ENCODE results near the gene MLLT1.

MLLT1 gene

DNA sequence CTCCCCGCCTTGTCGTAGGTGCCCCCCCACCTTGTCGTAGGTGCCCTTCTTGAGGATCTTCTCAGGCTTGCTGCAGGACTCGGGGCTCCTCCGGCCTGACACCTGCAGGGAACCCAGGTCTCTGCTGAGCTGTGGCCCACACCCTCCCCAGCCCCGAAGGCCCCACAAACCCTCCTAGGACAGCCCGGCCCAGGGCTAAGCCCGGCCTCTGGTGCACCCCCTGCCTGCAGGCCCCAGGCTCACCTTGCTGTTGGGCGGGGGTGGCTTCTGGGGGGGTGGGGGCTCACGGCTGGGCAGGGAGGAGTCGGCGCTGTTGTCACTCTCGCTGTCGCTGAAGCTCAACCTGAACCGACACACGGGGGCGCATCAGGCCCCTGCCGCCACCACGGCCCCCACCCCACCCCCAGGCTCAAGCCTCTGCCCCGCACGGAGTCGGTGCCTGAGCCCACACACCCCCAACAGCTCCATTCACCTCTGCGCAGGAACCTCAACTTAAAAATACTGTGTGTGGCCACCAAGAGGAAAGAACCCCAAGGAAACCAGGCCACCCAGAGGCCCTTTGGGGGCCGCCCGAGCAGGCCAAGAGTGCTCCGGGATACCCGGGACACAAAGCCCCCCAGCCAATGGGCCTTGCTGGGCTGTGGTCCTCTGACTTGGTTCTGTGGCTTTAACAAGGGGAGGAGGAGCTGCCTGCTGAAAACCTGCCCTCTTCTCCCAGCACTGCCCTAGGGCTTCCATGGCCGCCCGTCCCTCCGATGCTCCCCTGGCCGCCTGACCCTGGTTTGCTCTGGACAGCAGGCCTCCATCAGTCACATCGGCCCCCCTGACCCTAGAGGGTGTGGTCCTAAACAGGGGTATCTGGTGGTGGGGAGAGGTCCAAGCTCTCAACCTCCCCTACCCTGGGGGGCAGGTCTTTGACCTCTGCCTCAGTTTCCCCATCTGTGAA, 65.8 kb downstream of the MLLT1 start:
- no peak for TF ChIP-seq FOXP2 (optimal IDR thresholded peaks at IDR 0.05; ENCODE audit: borderline replicate concordance, extremely low read depth, extremely low read length, insufficient read depth)
- TF ChIP-seq TAF1 (IDR thresholded peaks at IDR 0.05; ENCODE audit: borderline replicate concordance, insufficient read depth, low read length) = no peak
- TF ChIP-seq, protein P1, sequence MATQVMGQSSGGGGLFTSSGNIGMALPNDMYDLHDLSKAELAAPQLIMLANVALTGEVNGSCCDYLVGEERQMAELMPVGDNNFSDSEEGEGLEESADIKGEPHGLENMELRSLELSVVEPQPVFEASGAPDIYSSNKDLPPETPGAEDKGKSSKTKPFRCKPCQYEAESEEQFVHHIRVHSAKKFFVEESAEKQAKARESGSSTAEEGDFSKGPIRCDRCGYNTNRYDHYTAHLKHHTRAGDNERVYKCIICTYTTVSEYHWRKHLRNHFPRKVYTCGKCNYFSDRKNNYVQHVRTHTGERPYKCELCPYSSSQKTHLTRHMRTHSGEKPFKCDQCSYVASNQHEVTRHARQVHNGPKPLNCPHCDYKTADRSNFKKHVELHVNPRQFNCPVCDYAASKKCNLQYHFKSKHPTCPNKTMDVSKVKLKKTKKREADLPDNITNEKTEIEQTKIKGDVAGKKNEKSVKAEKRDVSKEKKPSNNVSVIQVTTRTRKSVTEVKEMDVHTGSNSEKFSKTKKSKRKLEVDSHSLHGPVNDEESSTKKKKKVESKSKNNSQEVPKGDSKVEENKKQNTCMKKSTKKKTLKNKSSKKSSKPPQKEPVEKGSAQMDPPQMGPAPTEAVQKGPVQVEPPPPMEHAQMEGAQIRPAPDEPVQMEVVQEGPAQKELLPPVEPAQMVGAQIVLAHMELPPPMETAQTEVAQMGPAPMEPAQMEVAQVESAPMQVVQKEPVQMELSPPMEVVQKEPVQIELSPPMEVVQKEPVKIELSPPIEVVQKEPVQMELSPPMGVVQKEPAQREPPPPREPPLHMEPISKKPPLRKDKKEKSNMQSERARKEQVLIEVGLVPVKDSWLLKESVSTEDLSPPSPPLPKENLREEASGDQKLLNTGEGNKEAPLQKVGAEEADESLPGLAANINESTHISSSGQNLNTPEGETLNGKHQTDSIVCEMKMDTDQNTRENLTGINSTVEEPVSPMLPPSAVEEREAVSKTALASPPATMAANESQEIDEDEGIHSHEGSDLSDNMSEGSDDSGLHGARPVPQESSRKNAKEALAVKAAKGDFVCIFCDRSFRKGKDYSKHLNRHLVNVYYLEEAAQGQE (IDR thresholded peaks at IDR 0.05; ENCODE audit: insufficient read depth in 1 of 2, low read depth in 2 of 2, low read length in 2 of 2) = no peak
- TF ChIP-seq SIN3A (IDR thresholded peaks at IDR 0.05; ENCODE audit: borderline replicate concordance, insufficient read depth, low read length) = no peak
- no peak for TF ChIP-seq POLR2AphosphoS5 (IDR thresholded peaks at IDR 0.05; ENCODE audit: low read depth, low read length)

DNA sequence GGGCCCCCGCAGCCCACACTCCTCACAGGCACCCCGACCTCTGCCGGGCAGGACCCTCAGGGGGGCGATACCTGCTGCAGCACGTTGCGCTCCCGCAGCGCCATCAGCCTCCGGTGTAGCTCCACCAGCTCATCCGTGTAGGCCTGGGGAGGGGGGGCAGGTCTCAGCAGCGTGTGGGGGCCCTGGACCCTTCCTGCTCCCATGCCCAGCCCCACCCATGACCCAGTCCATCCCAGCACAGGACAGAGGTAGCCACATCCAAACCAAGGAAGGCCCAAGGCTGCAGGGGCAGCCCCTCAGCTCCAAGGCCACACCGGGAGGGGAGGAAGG, 66.5 kb downstream of the MLLT1 start:
- TF ChIP-seq, protein P1 (IDR thresholded peaks at IDR 0.05; ENCODE audit: insufficient read depth in 1 of 2, low read depth in 2 of 2, low read length in 2 of 2) = no peak
- TF ChIP-seq POLR2AphosphoS5 (IDR thresholded peaks at IDR 0.05; ENCODE audit: low read depth, low read length) = no peak
- no peak for TF ChIP-seq SIN3A (IDR thresholded peaks at IDR 0.05; ENCODE audit: borderline replicate concordance, insufficient read depth, low read length)
- no peak for TF ChIP-seq TAF1 (IDR thresholded peaks at IDR 0.05; ENCODE audit: borderline replicate concordance, insufficient read depth, low read length)
- TF ChIP-seq FOXP2 (optimal IDR thresholded peaks at IDR 0.05; ENCODE audit: borderline replicate concordance, extremely low read depth, extremely low read length, insufficient read depth) = no peak

DNA sequence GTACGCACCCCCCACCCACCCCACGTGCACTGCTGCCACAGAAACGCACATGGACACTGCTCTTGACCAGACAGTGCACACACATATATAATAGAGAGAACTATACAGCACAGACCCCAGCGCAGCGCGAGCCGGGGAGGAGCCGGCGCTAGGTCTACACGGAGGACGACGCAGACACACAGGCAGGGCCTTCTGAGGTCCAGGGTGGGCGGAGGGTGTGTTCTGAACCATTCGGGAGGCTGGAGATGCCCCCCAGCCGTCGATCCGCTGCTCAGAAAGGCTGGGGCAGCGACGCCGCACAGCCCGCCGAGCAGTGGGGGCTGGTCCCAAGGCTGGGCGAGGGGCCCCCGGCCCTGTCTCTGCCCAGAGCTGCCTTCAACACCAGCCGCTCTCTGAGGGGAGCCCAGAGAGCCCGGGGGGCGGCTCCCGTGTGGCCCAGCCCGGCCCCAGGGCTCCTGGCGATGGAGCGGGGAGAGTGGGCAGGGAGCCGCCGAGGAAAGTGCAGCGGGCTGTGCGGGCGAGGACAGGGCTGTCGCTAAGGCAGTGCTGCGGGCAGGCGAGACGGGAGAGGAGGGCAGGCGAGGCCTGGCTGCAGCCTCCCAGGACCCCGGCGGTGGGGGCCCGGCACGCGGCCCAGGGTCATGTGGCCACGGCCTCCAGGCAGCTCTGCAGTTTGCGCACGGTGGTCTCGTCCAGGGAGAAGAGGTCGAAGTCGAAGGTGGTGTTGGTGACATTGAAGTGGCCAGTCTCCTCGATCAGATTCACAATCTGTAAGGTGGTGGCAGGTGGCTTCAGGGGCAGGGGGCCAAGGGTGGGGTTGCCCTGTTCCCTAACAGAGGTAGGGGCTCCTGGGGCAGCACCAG, 67.1 kb downstream of the MLLT1 start:
- TF ChIP-seq SIN3A (IDR thresholded peaks at IDR 0.05; ENCODE audit: borderline replicate concordance, insufficient read depth, low read length) (no peak), FOXP2 (optimal IDR thresholded peaks at IDR 0.05; ENCODE audit: borderline replicate concordance, extremely low read depth, extremely low read length, insufficient read depth) (no peak), TAF1 (IDR thresholded peaks at IDR 0.05; ENCODE audit: borderline replicate concordance, insufficient read depth, low read length) (no peak), POLR2AphosphoS5 (IDR thresholded peaks at IDR 0.05; ENCODE audit: low read depth, low read length) (no peak)
- TF ChIP-seq, protein P1 (IDR thresholded peaks at IDR 0.05; ENCODE audit: insufficient read depth in 1 of 2, low read depth in 2 of 2, low read length in 2 of 2) = no peak

DNA sequence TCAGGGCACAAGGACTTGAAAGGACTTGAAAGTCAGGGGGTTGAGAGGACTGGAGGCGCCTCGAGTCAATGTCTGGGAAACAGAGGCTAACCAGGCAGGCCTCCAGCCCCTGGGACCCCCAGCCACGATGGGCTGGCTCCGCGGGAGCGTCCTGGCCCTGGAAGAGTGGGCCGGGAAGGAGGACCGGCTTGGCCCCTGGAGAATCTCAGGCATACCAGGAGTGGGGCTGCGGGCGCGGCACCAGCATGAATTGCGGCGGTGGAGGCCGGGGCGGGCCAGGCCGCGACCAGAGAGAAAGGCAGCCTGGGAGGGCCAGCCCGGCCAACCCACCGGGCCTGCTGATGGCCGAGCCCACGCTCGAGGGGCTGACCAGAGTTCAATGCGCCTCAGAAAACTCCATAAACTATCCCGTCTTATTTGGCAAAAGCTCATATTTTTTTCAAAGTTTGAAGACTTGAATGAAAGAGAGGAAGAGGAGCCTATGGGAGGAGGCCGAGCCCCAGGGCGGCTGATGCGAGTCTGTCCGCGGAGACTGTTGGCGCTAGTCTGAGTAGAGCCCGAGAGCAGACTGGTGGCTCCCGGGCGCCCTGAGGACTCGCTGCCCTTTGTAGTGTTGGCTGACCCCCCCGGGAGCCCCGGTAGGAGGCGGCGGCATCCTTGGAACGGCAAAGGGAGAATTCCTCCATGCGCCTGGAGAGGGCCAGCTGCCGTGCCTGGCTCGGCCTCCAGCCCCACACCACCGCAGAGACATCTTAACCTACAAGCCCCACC, 68.0 kb downstream of the MLLT1 start:
- no peak for TF ChIP-seq FOXP2 (optimal IDR thresholded peaks at IDR 0.05; ENCODE audit: borderline replicate concordance, extremely low read depth, extremely low read length, insufficient read depth)
- TF ChIP-seq POLR2AphosphoS5 (IDR thresholded peaks at IDR 0.05; ENCODE audit: low read depth, low read length) = no peak
- TF ChIP-seq TAF1 (IDR thresholded peaks at IDR 0.05; ENCODE audit: borderline replicate concordance, insufficient read depth, low read length) = no peak
- TF ChIP-seq, protein P1 (IDR thresholded peaks at IDR 0.05; ENCODE audit: insufficient read depth in 1 of 2, low read depth in 2 of 2, low read length in 2 of 2) = no peak
- TF ChIP-seq SIN3A (IDR thresholded peaks at IDR 0.05; ENCODE audit: borderline replicate concordance, insufficient read depth, low read length) = no peak
